Cardiac muscle cell (in vitro differentiated cells and primary cell): ENCODE data around the gene MYPN. TPM values are rescaled to one million over a fixed set of nuclear protein-coding genes. Genes with fewer than 3 reads are reported as not detected.
"Not testable (repeated sequence)": the region's sequence is repeated elsewhere in the genome, so short reads cannot be mapped to it uniquely, and the experiment has no call there.

Experiments used
- DNase-seq, 2 donors: peaks; one replicate each; pipeline versions ENCODE4 v3.0.0 to v3.0.0-alpha.2; 2010 to 2017; ENCODE audit warnings: low read depth in 1 of 2, low spot score in 1 of 2
- H3K27ac ChIP-seq: fragments of 200-600 bp; sonication (generic); 2 replicates; pipeline ENCODE4 v1.5.1; 2016
- H3K27me3 ChIP-seq: fragments of 200-600 bp; sonication (generic); 2 replicates; pipeline ENCODE4 v1.6.0; 2016; ENCODE audit warnings: control low read depth
- H3K36me3 ChIP-seq: fragments of 200-600 bp; sonication (generic); 2 replicates; pipeline ENCODE4 v1.5.1; 2016; ENCODE audit warnings: control low read depth
- H3K4me1 ChIP-seq: fragments of 200-600 bp; sonication (generic); 2 replicates; pipeline ENCODE4 v1.8.1; 2017; ENCODE audit warnings: low read depth, mild to moderate bottlenecking, mixed run types
- H3K4me3 ChIP-seq: fragments of 200-600 bp; sonication (generic); 2 replicates; pipeline ENCODE4 v1.5.1; 2016; ENCODE audit warnings: mild to moderate bottlenecking
- H3K9me3 ChIP-seq: fragments of 200-600 bp; sonication (generic); 2 replicates; pipeline ENCODE4 v1.5.1; 2017; ENCODE audit warnings: low read depth, mild to moderate bottlenecking, control low read depth
- polyA plus RNA-seq: library from polyadenylated mRNA; unstranded; fragments of >200 nt; fragmentation: Nextera tagmentation; extraction: Ambion mirVana; gene quantifications from 2 replicates; pipeline ENCODE4 v1.2.1, GENCODE V29; 2016
- total RNA-seq: library from RNA; depleted of rRNA; stranded (reverse); fragments of >200 nt; gene quantifications from 2 replicates; pipeline ENCODE4 v1.2.3, GENCODE V29; 2016
- TF ChIP-seq, protein P1 (sequence below): IDR thresholded peaks from 2 replicates; pipeline ENCODE4 v1.5.1; 2012; ENCODE audit warnings: low read depth, mild to moderate bottlenecking, low read length

MYPN gene
- total and polyA plus RNA-seq, 2 experiments from 2014 or later: 3.9 TPM

DNA sequence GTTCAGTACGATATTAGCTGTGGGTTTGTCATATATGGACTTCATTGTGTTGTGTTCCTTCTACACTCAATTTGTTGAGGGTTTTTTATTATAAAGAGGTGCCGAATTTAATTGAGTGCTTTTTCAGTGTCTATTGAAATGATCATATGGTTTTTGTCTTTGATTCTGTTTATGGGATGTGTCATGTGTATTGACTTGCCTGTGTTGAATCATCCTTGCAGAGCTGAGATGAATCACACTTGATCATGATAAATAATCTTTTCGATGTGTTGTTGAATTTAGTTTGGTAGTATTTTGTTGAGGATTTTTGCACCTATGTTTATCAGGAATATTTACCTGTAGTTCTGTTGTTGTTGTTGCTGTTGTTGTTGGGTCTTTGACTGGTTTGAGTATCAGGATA is 82.8 kb downstream of the MYPN start:
- DNase-seq: no peak
- Histone ChIP-seq H3K36me3 (no peaks in the 10 kb centered on the region), H3K4me3 (no peak overlapping the region), H3K4me1 (no peaks in the 10 kb centered on the region), H3K9me3 (no peaks in the 10 kb centered on the region), H3K27me3 (no peaks in the 10 kb centered on the region), H3K27ac (no peak overlapping the region)
- TF ChIP-seq, protein P1, sequence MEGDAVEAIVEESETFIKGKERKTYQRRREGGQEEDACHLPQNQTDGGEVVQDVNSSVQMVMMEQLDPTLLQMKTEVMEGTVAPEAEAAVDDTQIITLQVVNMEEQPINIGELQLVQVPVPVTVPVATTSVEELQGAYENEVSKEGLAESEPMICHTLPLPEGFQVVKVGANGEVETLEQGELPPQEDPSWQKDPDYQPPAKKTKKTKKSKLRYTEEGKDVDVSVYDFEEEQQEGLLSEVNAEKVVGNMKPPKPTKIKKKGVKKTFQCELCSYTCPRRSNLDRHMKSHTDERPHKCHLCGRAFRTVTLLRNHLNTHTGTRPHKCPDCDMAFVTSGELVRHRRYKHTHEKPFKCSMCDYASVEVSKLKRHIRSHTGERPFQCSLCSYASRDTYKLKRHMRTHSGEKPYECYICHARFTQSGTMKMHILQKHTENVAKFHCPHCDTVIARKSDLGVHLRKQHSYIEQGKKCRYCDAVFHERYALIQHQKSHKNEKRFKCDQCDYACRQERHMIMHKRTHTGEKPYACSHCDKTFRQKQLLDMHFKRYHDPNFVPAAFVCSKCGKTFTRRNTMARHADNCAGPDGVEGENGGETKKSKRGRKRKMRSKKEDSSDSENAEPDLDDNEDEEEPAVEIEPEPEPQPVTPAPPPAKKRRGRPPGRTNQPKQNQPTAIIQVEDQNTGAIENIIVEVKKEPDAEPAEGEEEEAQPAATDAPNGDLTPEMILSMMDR: no peak

DNA sequence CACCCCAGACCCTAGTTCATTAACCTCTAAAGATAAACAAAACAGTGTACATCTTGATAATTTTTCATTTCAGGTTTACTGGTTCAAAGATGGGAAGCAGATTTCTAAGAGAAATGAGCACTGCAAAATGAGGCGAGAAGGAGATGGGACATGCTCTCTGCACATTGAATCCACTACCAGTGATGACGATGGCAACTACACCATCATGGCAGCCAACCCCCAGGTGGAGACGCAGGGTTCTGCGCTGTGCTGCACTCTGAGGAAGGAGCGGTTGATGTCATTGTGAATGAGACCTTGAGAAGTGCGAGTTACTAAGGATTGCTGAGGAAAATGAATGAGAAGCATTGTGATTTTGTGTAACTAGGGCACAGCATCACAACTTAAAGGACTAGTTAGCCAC is 85.0 kb downstream of the MYPN start:
- Histone ChIP-seq H3K36me3 (no peaks in the 10 kb centered on the region), H3K27ac (no peak overlapping the region), H3K9me3 (no peaks in the 10 kb centered on the region), H3K4me3 (no peak overlapping the region), H3K27me3 (no peaks in the 10 kb centered on the region), H3K4me1 (no peaks in the 10 kb centered on the region)
- no peak for DNase-seq
- TF ChIP-seq, protein P1: no peak

DNA sequence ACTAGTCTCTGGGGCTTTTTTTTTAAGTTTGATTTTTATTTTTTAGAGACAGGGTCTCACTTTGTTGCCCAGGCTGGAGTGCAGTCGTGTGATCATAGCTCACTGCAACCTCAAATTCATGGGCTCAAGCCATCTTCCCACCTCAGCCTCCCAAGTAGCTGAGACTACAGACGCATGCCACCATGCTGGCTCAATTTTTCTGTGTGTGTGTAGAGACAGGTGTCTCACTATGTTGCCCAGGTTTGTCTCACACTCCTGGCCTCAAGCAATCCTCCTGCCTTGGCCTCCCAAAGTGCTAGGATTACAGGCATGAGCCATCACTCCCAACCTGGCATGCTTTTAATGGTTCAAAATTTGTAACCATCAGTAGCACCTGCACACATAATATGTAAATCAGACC is 86.5 kb downstream of the MYPN start:
- H3K27me3 ChIP-seq, H3K9me3 ChIP-seq, H3K4me1 ChIP-seq, H3K27ac ChIP-seq, DNase-seq, H3K4me3 ChIP-seq, H3K36me3 ChIP-seq: not testable (repeated sequence)

DNA sequence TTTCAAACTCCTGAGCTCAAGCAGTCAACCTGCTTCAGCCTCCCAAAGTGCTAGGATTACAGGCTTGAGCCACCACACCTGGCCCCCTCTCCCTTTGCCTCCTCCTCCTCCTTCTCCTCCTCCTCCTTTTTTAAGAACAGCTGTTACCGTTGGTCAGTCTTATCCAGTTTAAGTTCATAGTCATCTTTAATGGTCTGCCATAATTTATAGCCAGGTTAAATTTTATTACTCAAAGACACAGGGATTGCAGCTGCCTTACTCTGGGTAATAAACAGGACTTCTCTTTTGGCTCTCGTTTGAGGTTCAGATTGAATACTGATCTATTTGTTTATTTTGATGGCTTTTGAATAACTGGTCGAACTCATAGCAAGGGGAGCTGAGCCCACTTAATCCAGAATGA is 87.4 kb downstream of the MYPN start:
- Histone ChIP-seq H3K27me3 (no peaks in the 10 kb centered on the region), H3K9me3 (no peaks in the 10 kb centered on the region), H3K4me3 (no peak overlapping the region), H3K27ac (no peak overlapping the region), H3K36me3 (no peaks in the 10 kb centered on the region), H3K4me1 (no peaks in the 10 kb centered on the region)
- TF ChIP-seq, protein P1: no peak
- no peak for DNase-seq

DNA sequence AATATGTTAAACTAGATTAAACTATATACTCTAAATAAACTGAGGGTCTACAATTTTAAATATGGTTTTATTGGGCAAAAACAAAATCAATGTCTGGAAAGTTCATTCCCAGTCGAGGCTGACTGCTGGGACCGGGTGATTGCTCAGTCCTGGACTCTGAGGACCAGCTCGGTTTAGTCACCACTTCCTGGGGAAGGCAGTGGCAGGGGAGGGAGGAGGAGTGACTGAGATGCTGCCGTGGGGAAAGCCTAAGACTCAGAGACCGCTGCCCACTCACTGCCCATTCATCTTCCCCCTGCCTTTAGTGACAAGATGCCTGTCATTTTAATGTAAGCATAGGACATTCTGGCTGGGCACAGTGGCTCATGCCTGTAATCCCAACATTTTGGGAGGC is 93.7 kb downstream of the MYPN start:
- H3K4me1 ChIP-seq: no peaks in the 10 kb centered on the region
- H3K36me3 ChIP-seq: no peaks in the 10 kb centered on the region
- peak in 1 of 2 donors; percentile 58 for DNase-seq
- TF ChIP-seq, protein P1: no peak
- H3K27me3 ChIP-seq: no peaks in the 10 kb centered on the region
- H3K4me3 ChIP-seq: no peak overlapping the region
- H3K27ac ChIP-seq: no peak overlapping the region
- no peaks in the 10 kb centered on the region for H3K9me3 ChIP-seq

DNA sequence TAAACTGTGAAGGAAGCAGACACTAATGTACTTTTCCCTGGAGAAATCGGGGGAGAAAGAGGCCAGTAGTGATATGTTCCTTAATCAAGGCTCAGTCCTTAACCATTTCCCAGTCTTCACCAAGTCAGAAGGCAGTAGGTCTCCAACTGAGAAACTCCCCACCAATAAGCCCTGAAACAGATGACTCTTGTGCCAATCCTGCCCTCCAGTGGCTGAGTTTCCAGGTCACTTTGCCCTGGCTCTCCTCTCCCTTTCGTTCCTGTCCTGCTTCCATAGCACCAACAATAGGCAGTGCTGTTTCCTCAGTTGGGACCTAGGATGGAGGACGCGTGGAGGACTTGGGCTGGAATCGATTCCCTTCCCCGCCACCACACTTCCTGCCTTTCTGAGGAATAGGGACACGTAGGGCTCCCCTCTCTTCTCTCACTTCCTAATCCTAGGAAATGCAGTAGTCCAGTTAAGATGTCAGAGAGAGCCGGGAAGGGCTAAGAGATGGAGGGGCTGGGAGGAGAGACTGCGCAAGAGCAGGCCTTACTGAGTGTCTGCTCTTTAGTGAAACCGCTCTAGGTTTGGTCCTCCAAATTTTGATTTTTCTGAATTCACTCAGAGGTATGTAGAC is 99.2 kb downstream of the MYPN start:
- Histone ChIP-seq H3K27ac (no peak overlapping the region), H3K27me3 (no peaks in the 10 kb centered on the region), H3K4me3 (no peak overlapping the region), H3K9me3 (no peaks in the 10 kb centered on the region), H3K4me1 (no peaks in the 10 kb centered on the region), H3K36me3 (no peaks in the 10 kb centered on the region)
- TF ChIP-seq, protein P1: peak; percentile 69
- peak; percentile 80 to 84 for DNase-seq
